HG03354 (cell line): ENCODE data around the gene HTATSF1.

Experiments used
- ATAC-seq: cut with Tn5 transposase; IDR thresholded peaks from one replicate; pipeline ENCODE4 v1.9.1; 2021; ENCODE audit warnings: mild to moderate bottlenecking; ENCODE audit not compliant: unreplicated experiment, poor library complexity, severe bottlenecking

Gene HTATSF1

GRCh38 chrX:136495043-136495442 is 2.3 kb upstream of the HTATSF1 start:
- ATAC-seq: no peak

DNA sequence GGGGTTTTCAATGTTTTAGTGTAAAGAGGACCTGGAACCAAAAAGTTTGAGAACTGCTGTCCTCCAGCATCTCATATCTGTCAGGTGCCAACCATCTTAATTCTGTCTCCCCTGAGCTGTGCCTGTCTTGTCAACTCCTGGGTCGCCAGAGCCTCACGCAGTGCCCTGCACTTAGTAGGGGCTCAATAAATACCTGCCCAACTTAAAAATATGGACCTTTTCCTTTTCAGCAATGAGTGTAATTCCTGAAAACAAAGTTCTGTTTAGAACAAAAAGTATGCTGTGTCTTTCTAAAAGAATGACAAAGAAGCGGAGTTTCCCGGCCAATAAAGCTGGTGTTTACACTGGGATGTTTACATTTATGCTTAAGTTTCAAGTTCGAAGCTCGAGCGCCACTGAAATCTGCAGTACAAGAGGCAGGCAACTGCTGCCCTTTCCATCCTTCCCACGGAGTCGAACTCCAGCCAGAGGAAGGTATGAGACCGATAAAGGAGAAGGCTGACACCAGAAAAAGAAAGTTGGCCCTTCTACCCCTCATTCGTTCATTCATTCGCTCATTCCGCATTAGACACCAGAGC is 1.1 kb upstream of the HTATSF1 start:
- no peak for ATAC-seq

DNA sequence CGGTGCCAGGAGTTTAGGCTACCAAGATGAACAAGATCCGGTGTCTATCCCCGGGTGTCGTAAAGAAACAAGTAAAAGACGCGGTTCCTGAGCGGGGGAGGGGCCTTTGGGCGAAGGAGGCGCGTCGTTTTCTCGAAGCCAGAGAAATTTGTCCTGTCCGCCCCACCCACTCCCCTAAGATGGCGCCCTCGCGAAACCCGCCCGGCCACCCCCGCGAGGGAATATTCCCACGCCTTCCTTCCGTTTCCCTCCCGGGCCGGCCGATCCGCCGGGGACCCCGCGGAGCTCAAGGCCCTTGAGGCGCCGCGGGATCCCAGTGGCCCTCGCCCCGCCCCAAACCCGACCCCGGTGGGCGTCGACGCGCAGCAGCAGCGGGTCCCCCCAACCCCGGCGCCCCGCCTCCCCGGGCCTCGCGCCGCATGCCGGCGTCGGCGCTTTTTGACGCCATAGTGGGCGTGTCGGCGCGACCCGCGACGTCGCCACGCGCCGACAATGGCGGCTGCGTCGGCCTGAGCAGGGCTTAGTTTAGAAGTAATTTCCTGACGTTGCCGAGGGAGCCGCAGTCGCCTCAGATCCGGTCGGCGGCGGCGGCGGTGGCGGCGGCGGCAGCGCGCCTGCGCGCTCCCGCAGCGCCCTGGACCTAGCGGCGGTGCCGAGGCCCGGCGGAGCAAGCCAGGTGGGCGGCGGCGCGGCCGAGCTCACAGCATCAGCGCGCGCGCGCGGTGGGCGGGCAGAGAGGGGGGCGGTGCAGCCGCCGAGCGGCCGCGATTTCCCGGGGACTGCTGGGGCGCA is 432 bp upstream of the HTATSF1 start:
- peak; percentile 82 for ATAC-seq

GRCh38 chrX:136519069-136519468 is 21.7 kb downstream of the HTATSF1 start:
- no peak for ATAC-seq

DNA sequence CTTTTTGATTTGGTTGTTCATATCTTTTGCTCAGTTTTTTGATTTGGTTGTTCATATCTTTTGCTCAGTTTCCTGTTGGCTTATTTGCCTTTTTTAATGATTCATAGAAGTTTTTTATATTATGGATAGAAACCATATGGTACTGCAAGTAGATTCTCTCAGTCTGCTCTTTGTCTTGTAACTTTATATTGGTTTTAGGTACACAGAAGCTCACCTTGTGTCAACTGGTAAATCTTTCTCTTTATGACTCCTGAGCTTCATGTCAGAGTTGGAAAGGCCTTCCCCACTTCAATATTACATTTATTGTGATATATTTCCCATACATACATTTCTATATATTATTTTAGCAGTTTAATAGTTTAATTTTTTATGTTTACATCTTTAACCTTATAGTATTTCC is 26.4 kb downstream of the HTATSF1 start:
- ATAC-seq: no peak

DNA sequence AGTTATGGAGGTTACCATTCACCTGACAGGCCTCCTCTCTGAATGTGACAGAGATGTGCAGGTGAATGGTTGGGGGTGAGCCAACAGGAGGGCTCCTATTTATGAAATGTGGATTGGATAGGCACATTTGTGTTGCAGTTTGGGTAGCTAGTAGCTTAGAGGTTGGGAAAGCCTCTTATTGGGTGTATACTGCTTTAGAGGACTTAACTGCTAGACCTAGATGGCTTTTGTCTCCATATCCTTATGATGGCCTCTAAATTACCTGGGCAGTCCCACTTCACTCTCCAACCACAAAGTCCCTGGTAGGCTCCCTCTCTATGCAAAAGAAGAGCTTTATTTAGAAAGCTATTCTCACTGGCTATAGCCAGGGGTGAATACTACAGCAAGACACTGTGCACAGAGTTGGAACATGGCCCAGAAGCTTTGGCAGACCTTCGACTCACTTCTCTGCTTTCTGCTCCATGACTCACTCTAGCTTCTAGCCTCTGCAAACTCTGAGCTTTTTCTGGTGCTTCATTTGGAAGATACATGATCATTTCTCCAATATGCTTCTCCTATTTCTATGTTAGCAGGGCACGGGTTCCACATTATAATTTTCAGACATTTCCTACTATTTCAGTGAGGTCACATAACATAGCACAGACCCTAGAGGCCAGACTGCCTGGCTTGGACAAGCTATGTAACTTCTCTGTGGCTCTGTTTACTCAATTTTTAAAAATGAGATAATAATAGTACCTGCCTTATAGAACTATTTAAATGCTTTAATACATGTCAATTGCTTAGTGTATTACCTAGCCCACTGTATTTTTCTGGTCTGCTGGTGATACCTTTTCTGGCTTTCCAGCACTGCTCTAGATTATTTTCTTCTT is 28.6 kb downstream of the HTATSF1 start:
- no peak for ATAC-seq

DNA sequence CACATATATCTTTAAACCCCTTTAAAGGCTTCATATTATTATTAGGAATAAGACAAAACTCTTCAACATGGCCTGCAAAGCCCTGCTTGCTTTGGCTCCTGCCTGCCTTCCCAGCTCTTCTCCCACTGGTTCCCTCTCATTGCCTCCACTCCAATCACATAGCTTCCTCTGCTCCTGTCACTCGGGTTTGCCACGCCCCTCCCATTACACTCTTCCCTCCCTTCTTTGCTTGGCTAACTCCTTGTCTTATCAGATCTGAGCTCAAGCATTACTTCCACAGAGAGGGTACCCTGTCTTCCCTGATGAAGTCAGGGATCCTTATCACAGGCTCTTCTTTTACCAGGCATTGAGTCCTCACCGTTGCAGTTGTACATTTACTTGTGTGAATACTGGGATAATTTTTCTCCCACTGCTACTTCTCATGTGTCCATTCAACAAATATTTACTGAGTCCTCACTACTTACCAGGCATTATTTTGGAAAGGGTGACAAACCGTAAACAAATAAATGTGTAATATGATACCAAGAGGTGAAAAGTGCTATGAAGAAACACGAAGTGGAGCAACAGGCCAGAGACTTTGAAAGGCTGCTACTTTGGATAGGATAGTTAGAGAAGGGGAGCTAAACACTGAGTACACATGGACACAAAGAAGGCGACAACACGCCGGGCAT is 31.4 kb downstream of the HTATSF1 start:
- ATAC-seq: no peak

GRCh38 chrX:136529795-136530194 is 32.4 kb downstream of the HTATSF1 start:
- no peak for ATAC-seq

DNA sequence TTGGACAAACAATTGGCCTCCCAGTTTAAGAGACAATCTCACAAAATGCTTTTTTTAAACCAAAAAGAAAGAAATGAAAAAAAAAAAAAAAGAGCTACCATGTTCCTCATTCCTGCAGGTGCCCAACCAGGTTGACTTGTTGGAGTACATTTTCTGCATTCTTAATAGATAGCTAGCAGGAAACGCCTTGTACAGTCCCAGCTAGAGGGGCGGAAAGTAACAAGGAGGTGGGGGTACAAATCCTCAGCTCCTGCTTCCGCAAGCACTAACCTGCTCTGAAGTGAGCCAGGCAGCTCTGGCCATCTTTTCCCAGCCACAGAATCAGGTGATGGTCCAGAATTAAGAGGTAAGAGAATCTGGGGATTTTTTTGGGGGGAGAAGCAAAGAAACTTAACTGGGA is 34.6 kb downstream of the HTATSF1 start, which contains the start of gene VGLL1:
Gene VGLL1 (plus strand): TSS at position 265 of the 400 bp plus-strand sequence. CDS start 3,806 bp downstream, outside the sequence.
- no peak for ATAC-seq

GRCh38 chrX:136534131-136534530 is 36.7 kb downstream of the HTATSF1 start:
- no peak for ATAC-seq

GRCh38 chrX:136538811-136539210 is 41.4 kb downstream of the HTATSF1 start:
- ATAC-seq: no peak

GRCh38 chrX:136540226-136540625 is 42.8 kb downstream of the HTATSF1 start:
- ATAC-seq: no peak

GRCh38 chrX:136541294-136541693 is 43.9 kb downstream of the HTATSF1 start:
- no peak for ATAC-seq

GRCh38 chrX:136542281-136542680 is 44.9 kb downstream of the HTATSF1 start:
- ATAC-seq: no peak

DNA sequence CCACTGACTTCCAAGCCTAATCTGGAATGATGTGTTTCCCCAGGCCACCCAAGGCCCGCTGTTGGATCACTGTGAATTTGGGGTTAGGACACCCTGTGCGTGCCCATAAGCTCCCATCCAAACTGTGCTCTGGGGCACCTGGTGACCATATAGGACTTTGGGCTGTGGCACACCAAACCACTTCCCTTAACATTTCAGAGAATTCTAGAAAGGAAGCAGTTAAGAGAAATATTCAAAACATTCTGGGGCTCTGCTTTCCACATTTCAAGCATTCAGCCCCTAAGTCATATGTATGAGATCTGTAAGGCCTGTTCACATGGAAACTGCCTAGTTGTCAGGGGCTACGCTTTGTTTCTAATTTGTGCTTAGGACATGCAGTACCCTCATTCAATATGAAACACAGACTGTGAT is 49.0 kb downstream of the HTATSF1 start:
- no peak for ATAC-seq

GRCh38 chrX:136549226-136549625 is 51.8 kb downstream of the HTATSF1 start:
- ATAC-seq: no peak

DNA sequence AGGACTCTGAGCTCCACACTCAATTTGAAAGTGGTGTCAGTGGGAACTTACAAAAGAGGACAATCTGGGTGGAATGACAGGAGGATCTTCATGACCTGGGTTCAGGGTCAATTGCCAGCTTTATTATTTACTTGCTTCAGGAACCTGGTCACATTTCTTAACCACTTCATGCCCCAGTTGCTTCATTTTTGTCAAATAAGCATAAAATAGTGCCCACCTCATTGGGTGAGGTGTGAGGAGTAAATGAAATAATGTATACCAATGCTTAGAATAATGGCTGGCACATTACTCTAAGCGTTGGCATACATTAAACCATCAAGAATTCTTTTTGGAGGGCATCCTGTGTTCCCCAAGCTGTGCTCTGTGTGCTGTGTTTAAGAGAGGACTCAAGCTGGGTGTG is 54.0 kb downstream of the HTATSF1 start:
- ATAC-seq: no peak

GRCh38 chrX:136555694-136556093 is 58.3 kb downstream of the HTATSF1 start:
- no peak for ATAC-seq
